NCI-H2107 treated with DMSO at 0.1 percent for 48 hours (cell line): ENCODE measurements around the gene PDK4.
"Not testable (repeated sequence)": the region's sequence is repeated elsewhere in the genome, so short reads cannot be mapped to it uniquely, and the experiment has no call there.

Experiments used
- DNase-seq: peaks from one replicate; lab custom pipeline; 2025; ENCODE audit not compliant: unreplicated experiment; lab: John Stamatoyannopoulos, UW

PDK4 gene

GRCh38 chr7:95605275-95605674 lies 9.0 kb upstream of the PDK4 start:
- no peak for DNase-seq

DNA sequence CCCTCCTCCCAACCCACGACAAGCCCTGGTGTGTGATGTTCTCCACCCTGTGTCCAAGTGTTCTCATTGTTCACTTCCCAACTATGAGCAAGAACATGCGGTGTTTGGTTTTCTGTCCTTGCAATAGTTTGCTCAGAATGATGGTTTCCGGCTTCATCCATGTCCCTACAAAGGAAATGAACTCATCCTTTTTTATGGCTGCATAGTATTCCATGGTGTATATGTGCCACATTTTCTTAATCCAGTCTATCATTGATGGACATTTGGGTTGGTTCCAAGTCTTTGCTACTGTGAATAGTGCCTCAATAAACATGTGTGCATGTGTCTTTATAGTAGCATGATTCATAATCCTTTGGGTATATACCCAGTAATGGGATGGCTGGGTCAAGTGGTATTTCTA lies 8.5 kb upstream of the PDK4 start:
- DNase-seq, result not testable (repeated sequence)

DNA sequence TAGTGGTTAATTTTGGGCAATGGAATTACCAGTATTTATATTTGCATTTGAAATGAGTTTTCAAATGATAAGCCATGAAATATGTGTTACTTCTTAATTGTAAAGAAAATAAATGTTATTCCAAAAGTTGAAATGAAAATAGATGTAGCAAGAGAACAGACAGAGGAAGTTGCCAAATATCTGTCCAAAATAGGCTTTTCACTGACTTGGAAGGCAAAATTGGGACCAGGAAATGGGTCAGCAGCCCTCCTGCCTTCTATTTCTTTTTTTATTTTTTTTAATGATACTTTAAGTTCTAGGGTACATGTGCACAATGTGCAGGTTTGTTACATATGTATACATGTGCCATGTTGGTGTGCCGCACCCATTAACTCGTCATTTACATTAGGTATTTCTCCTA lies 8.1 kb upstream of the PDK4 start:
- not testable (repeated sequence) for DNase-seq

GRCh38 chr7:95602421-95602820 lies 6.1 kb upstream of the PDK4 start:
- DNase-seq, result no peak

DNA sequence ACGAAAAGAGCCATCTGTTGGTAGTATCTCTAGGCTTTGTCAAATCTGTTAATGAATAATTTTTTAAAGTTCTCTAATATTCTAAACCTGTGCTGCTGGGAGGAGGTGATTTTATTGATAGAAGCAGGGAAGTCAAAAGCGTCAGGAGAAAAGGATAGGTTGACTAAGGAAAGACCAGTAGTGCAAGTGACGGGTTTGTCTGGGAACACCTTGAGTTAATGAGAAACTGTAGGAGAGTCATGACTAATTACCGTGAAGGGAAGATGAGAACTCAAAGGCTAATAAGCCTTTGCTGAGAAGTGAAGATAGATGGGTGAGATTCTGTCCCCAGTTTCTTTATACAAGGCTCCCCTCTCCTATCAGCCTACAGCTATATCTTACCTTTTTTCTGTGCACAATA lies 5.0 kb upstream of the PDK4 start:
- no peak for DNase-seq

- DNase-seq, result no peak
These were observed 2.8 kb upstream of the PDK4 start for GRCh38 chr7:95599069-95599468.

- DNase-seq, result no peak
These were observed 2.2 kb upstream of the PDK4 start for GRCh38 chr7:95598511-95598910.

DNA sequence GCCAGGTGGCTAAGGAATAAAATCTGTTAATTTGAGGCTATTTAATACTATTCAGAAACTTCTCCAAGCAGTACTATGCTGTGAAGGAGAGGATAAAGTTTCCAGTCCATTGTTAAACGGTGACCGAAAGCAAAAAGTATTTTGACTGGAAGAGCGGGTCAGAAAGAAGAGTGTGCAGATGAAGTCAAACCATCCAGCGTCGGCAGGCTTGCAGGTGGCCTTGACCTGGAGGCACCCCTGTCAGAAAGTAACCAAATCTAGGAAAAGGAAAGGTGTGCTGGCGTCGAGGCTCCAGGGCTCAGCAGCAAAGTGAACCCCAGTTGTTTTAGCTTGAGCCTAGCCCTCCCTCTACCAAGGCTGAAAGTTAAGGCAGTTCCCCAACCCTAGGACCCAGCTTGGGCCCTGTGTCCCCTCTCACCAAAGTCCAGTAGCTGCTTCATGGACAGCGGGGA lies 544 bp downstream of the PDK4 start:
- no peak for DNase-seq

GRCh38 chr7:95594185-95594584 lies 2.1 kb downstream of the PDK4 start:
- no peak for DNase-seq

DNA sequence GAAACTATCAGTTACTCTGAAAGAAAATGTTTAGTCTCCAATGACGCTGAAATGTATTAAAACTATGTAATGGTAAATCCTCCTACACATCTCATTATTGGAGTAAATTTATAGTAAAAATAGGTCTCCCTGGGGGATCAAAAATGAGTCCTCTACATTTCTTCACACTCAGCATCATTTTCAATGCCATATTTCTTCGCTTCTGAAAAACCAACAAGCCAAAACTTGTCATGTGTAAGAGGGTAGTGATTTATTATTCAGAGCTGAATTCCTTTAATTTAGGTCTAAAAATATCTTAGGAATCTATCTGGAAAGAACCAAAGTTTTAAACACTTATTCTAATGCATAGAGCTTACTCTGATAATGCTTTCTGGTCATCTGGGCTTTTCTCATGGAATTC lies 3.0 kb downstream of the PDK4 start:
- DNase-seq, result no peak

- DNase-seq, result no peak
These were observed 3.7 kb downstream of the PDK4 start for GRCh38 chr7:95592570-95592969.

DNA sequence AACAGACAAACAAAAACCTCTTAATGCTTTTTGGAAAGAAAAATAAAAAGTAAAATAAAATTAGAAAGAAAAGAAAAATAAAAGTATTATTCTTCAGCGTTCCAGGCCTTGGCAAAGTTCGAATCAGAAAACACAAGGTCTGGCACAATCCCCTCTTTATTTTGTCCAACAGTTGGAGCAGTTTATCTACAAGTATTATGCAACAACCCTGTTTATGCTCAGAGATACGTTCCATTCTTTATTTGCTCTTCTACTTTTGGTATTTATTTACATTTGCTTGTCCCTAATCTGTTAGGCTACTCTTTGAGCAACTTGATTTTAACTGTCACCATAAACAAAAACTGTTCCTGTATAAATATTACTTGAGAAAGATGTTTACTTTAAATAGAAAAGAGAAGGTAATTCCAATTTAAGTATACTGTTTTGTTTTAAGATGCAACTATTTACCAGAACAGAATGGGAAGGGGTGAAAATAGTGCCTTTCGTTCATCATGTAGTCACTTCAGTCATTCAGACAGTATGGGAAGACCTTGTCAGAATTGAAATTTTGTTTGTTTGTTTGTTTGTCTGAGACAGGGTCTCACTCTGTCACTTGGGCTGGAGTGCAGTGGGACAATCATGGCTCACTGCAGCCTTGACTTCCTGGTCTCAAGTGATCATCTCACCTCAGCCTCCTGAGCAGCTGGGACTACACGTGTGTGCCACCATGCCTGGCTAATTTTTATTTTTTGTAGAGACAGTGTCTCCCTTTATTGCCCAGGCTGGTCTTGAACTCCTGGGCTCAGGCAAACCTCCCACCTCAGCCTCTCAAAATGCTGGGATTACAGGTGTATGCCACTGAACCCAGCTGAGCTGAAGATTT lies 5.7 kb downstream of the PDK4 start:
- DNase-seq, result no peak

- DNase-seq, result no peak
These were observed 6.5 kb downstream of the PDK4 start for GRCh38 chr7:95589766-95590165.

GRCh38 chr7:95589031-95589430 lies 7.3 kb downstream of the PDK4 start:
- DNase-seq, result no peak

DNA sequence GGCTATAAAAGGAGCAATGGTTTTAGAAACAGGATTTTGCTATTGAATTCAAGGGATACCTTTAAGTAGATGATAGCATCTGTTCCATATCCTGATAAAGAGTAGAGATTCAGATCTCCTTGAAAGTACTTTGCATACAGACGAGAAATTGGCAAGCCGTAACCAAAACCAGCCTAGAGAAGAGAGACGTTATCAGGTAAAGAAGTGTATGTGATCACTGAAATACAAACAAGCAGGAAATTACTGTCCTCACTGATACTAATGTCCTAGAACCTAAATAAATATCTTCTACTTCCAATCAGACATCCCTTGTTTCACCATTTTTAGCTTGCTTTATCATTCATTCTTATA lies 9.4 kb downstream of the PDK4 start:
- no peak for DNase-seq

DNA sequence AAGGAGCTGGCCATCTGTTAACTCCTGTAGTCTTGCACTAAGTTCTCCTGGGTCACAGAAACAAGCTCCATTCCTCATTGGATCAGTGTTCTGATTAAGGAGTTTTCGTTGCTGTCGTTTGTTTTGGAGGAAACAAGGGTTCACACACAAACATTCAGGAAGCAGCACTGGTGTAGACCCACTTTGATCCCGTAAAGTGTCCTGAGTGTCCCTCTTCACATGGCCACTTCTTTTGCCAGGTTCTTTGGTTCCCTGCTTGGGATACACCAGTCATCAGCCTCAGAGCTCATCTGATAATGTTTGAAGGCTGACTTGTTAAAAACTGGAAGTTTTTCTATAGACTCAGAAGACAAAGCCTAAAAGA lies 10.9 kb downstream of the PDK4 start:
- DNase-seq, result no peak

GRCh38 chr7:95584769-95585425 lies 11.4 kb downstream of the PDK4 start:
- DNase-seq, result no peak

DNA sequence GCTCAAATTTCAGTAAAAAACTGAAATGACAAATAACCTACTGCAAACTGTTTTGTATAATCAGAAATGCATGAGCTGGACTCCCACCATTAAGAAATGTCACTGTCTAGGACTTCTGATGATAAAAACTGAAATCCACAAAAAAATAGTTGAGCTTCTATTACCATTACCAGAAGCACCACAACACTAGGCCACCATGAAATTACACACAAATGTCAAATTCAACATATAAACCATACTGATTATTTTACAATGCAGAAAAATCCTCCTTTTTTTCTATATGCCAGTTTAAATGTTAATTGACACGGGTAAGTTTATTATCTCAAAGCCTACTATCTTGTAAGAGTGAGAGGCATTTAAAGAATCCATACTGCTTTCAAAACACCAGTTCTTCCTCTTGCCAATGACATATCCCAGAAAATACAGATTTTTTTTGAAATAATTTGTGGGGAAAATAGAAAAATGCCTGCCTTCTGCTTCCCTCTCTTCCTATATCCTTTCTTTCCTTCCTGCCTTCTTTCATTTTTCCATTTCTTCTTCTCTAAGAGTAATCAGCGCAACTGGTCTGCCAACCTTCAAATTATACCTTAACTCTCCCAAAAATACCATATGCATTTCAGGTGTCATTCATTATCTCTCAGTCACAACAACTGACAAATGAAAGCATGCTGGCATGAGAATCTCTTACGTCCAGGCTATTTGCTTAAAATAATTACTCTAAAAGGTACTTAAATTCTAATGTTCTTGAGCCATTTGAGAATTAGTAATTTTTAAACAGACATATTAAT lies 12.3 kb downstream of the PDK4 start:
- DNase-seq, result no peak

DNA sequence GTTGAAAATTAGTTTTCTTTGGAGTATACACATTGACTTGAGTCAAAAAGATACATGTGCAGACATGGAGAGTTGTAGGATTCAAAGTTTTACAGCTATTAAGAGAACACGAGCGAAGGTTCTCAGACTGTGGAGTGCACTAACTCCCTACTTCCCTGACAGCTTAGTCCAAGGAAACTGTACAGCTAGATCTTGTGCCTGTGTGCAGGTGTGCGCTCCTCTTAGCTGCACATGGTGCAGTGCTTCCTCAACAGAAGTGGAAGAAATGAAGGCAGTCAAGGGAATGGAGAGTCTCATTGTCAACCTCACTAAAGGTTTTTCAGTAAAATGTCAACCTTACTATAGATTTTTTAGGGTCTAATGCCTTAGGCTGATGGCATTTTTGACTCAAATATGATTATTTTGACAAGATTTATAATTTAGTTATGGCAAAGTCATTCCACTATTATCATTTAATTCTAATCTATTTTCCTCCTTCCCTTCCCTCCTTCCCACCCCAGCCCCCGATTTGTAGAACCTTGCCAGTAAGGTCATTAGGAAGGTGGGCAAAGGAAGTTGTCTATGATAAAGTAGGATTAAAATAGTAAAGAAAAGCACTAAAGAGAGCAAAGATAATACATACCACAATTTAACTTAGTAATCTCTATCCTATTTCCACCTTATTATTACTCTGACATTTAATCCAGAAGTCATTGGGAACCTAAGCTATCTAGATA lies 13.6 kb downstream of the PDK4 start:
- DNase-seq, result no peak

GRCh38 chr7:95581467-95581866 lies 14.8 kb downstream of the PDK4 start:
- no peak for DNase-seq

- no peak for DNase-seq
These were observed 17.0 kb downstream of the PDK4 start for GRCh38 chr7:95579318-95579717.
